NCI-H2029 treated with DMSO at 0.1 percent for 48 hours (cell line): ENCODE data around the gene KRTAP13-2.

ENCODE experiments used
- DNase-seq: peaks from one replicate; lab custom pipeline; 2025; lab: John Stamatoyannopoulos, UW

The KRTAP13-2 gene

GRCh38 chr21:30372139-30372770, at the start of gene KRTAP13-2:
KRTAP13-2 (minus strand) TSS chr21:30372271; CDS start chr21:30372213, 58 bp downstream.
- no peak for DNase-seq

- no peak for DNase-seq
Observed at GRCh38 chr21:30415993-30416392, 43.9 kb upstream of the KRTAP13-2 start.

GRCh38 chr21:30408782-30409494, 36.9 kb upstream of the KRTAP13-2 start:
- DNase-seq, result peak; percentile 85

GRCh38 chr21:30395731-30396130, 23.7 kb upstream of the KRTAP13-2 start, which contains the start of gene KRTAP13-1:
KRTAP13-1 (plus strand) TSS chr21:30396031; CDS start chr21:30396087, 56 bp downstream.
- no peak for DNase-seq

GRCh38 chr21:30391492-30392025, 19.5 kb upstream of the KRTAP13-2 start:
- no peak for DNase-seq

- no peak for DNase-seq
Observed at GRCh38 chr21:30382201-30382600, 10.1 kb upstream of the KRTAP13-2 start.

- no peak for DNase-seq
Observed at GRCh38 chr21:30355906-30356305, 16.2 kb downstream of the KRTAP13-2 start.

GRCh38 chr21:30354308-30355005, 17.6 kb downstream of the KRTAP13-2 start:
- DNase-seq, result no peak

GRCh38 chr21:30351534-30351933, 20.5 kb downstream of the KRTAP13-2 start:
- no peak for DNase-seq

- DNase-seq, result no peak
Observed at GRCh38 chr21:30349572-30349971, 22.5 kb downstream of the KRTAP13-2 start.

- no peak for DNase-seq
Observed at GRCh38 chr21:30348506-30348905, 23.6 kb downstream of the KRTAP13-2 start, which contains the start of gene KRTAP23-1. KRTAP23-1 (minus strand) TSS chr21:30348606; CDS start chr21:30348606, 0 bp downstream.

- DNase-seq, result no peak
Observed at GRCh38 chr21:30345014-30345413, 27.1 kb downstream of the KRTAP13-2 start.

GRCh38 chr21:30340714-30341573, 31.1 kb downstream of the KRTAP13-2 start:
- DNase-seq, result peak; percentile 1

GRCh38 chr21:30338717-30339116, 33.4 kb downstream of the KRTAP13-2 start:
- DNase-seq, result no peak

GRCh38 chr21:30337772-30338171, 34.3 kb downstream of the KRTAP13-2 start:
- no peak for DNase-seq

- DNase-seq, result no peak
Observed at GRCh38 chr21:30337276-30337744, 34.8 kb downstream of the KRTAP13-2 start, which contains the start of gene KRTAP27-1. KRTAP27-1 (minus strand) TSS chr21:30337694; CDS start chr21:30337668, 26 bp downstream.

- DNase-seq, result no peak
Observed at GRCh38 chr21:30336596-30336995, 35.5 kb downstream of the KRTAP13-2 start.

- no peak for DNase-seq
Observed at GRCh38 chr21:30333736-30334135, 38.3 kb downstream of the KRTAP13-2 start.

- no peak for DNase-seq
Observed at GRCh38 chr21:30332681-30333080, 39.4 kb downstream of the KRTAP13-2 start.

GRCh38 chr21:30329203-30329875, 42.7 kb downstream of the KRTAP13-2 start:
- no peak for DNase-seq

GRCh38 chr21:30326390-30326789, 45.7 kb downstream of the KRTAP13-2 start:
- DNase-seq, result no peak
